Activated CD4-positive, alpha-beta T cell treated with anti-CD3 and anti-CD28 coated beads, Interleukin-2, amount 50 U/mL, for 24 hours (primary cell): Measurements from ENCODE around the gene NEDD4.
"Not testable (repeated sequence)": the region's sequence is repeated elsewhere in the genome, so short reads cannot be mapped to it uniquely, and the experiment has no call there.

Experiments used
- DNase-seq, 2 donors: peaks; one replicate each; pipeline ENCODE4 v3.0.0-alpha.2; 2020; ENCODE audit warnings: low read depth in 1 of 2, low spot score in 1 of 2

Gene NEDD4

DNA sequence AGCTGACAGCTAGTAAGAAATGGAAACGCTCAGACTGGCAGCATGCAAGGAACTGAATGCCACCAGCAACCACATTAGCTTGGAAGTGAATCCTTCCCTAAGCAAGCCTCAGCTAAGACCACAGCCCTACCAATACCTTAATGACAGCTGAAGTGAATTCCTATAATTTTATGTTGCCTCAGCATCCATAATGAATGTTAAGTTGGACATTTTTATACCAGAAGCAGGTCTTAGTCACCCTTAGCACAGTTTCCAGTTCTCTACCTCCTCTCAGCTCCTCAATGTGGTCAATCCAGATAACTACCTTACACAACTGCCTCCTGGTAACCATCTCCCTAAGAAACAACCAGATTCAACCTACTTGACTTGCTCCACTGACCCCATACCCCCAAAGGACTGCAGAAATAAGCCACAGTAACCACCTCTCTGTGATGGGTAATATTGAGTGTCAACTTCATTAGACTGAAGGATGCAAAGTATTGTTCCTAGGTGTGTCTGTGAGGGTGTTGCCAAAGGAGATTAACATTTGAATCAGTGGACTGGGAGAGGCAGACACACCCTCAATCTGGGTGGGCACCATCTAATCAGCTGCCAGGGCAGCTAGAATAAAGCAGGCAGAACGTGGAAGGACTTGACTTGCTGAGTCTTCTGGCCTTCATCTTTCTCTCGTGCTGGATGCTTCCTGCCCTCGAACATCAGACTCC lies 33.5 kb downstream of the NEDD4 start:
- no peak for DNase-seq

DNA sequence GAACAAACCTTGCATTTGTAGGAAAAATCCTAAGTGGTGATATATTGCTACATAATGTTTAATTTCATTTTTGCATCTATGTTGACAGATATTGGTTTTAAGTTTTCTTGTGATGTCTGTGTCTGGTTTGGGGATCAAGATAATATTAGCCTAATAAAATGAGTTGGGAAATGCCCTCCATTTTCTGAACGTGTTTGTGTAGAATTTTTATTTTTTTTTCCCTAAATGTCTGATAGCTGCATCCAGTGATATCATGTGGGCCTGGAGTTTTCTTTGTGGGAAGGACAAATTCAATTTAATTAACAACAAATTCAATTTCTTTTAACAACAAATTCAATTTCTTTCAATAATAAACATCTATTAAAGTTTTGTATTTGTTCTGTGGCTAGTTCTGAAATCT lies 35.1 kb downstream of the NEDD4 start:
- DNase-seq = no peak

DNA sequence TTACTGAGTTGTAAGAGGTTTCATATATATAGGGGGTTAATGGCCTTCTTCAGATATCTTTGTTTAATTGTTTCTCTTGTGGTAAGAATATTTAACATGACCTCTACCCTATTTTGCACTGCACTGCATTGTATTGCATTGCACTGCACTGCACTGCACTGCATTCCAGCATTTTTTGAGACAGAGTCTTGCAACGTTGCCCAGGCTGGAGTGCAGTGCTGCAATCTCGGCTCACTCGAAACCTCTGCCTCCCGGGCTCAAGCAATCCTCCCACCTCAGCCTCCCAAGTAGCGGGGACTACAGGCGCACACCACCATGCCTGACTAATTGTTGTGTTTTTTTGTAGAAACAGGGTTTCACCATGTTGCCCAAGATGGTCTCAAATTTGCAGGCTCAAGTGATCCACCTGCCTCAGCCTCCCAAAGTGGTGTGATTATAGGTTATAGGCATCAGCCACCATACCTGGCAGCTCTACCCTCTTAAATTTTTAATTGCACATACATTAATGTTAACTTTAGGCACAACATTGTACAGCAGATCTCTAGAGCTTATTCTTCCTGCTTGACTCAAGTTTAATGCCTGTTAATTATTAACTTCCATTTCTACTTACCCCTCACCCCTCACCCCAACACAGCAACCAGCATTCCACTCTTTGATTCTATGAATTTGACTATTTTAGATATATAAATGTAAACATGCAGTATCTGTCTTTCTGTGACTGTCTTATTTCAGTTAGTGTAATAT lies 38.4 kb downstream of the NEDD4 start:
- DNase-seq = no peak

DNA sequence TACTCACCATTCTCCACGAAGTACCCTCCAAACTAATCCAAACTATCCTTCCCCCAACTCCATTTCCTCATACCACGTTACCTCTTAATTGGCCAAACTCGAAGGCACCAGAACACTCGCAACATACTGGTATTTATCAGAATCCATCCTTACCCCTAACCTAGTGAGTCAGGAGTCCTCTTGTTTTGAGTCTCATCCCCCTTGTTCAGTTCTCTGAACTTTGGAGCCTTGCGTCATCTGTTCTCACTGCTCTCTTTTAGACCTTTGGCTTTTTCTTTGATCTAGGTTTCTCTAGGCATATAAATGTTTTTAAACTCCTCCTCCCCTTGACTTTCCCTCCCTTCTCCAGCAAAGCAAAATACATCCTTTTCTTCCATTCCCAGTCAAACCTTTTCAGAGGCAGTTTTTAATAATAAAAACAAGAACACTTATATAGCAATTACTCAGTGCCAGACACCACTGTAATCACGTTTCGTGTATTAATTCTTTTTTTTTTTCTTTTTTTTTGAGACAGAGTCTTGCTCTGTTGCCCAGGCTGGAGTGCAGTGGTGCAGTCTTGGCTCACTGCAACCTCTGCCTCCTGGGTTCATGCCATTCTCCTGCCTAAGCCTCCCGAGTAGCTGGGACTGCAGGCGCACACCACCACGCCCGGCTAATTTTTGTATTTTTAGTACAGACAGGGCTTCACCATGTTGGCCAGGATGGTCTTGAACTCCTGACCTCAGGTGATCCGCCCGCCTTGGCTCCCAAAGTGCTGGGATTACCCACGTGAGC lies 40.7 kb downstream of the NEDD4 start:
- not testable (repeated sequence) for DNase-seq

DNA sequence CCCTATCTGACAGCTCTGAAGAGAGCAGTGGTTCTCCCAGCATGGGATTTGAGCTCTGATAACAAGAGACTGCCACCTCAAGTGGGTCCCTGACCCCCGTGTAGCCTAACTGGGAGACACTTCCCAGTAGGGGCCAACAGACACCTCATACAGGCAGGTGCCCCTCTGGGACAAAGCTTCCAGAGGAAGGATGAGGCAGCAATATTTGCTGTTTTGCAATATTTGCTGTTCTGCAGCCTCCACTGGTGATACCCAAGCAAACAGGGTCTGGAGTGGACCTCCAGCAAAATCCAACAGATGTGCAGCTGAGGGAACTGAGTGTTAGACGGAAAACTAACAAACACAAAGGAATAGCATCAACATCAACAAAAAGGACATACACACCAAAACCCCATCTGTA lies 48.8 kb downstream of the NEDD4 start:
- DNase-seq = not testable (repeated sequence)

DNA sequence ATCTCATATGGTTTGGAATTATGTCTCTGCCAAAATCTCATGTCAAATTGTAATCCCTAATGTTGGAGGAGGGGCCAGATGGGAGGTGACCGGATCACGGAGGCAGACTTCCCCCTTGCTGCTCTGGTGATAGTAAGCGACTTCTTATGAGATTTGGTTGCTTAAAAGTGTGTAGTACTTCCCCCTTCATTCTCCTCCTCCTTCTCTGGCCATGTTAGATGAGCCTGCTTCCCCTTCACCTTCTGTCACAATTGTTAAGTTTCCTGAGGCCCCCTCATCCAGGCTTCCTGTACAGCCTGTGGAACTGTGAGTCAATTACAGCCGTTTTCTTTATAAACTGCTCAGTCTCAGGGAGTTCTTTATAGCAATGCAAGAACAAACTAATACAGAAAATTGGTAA lies 51.1 kb downstream of the NEDD4 start:
- DNase-seq = no peak

DNA sequence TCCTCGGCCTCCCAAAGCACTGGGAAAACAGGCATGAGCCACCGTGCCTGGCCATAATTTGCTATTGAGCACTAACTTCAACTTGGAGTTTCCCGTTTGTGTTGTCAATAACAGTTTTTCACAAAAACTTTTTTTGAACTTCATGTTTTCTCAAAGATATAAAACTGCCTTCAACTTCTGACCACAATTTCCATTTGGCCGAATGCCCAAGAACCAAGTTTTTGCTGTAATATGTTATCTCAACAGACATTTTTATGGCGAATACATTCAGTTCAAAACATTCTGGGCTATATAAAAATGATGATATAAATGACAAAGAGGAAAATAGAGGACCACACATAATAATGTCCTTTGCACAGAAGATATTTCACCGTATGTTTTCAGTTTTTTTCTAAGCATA lies 56.4 kb downstream of the NEDD4 start:
- no peak for DNase-seq

DNA sequence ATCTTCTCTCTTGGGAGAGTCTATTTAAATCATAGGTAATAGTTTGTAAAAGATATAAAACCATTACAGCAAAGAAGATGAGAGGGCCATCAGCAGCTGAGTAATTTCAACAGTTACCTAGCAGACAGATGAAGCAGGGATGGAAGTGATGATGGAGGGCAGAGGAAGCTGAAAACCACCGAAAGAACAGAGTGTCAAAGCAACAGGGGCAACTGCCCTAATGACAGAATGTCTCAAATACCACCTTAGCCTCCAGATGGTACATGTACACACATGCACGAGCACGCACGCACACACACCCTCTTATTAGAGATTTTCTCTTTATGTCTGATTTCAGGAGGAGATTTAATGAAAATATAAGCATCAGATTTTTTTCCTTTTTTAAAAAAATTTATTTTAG lies 64.5 kb downstream of the NEDD4 start:
- DNase-seq = no peak

DNA sequence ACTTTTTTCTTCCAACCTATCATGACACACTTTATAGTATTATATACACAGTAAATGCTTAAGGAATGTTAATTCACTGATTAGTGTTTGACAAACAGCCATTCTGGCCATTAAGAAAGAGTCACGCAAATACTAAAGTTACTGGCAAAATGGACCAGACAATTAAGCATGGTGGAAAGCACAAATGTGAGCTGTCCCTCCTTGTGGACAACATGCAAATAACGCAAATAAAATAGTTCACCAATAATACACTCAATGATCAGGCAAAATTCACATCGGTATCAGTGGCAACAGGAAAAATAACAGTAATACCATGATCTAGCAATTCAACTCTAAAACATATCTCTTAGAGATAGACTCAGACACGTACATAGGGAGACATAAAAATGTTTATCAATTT lies 71.7 kb downstream of the NEDD4 start:
- DNase-seq = no peak

DNA sequence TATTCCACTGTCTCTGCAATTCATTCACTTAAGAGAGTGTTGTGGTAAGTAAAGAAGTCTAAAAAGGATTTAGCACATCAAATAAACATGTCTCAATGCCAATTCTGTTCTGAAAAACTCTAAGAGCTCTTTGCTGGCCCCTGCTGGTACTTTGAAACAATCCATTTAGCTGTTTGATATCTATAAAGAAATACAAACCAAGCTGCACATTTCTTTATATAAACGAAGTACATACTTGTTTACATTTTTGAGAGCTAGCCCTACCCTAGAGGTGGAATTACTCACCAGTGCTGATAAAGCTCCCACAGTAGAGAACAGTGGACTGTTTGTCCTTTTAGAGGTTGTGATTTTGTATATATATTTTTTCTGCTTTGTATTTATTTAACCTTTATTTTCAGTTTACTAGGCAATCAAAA lies 75.5 kb downstream of the NEDD4 start:
- DNase-seq = no peak

DNA sequence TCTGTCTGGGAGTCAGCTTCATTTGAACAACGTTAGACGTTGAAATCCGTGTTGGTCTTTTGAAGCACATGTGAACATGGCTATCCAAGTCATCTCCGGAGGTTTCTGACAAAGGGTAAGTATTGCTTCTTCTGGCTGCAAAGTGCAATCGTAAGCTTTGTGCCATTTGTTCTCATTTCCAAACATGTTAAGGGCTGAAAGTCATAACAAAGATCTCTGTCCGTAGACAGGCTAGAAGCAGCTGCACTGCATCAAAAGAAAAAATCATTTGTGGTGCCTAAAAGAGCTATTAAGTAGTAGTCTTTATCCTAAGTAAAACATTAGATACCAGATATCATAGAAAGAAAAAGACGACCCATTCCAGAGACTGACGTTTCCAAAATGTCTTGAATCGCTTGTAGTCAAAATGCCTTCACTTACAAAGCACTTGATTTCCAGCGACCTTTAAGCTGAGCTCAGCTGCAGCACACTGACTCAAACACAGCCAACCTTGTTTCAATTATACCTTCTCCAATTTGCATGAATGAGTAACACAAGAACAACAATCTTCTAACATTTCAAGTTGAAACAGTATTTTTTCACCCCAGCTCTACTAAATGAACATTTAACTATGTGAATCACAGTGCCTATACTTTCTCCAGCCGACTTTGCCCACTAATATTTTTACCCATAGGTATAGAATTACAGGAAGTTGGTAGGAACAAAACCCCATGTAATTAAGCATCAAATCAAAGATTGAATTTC lies 76.6 kb downstream of the NEDD4 start:
- no peak for DNase-seq

DNA sequence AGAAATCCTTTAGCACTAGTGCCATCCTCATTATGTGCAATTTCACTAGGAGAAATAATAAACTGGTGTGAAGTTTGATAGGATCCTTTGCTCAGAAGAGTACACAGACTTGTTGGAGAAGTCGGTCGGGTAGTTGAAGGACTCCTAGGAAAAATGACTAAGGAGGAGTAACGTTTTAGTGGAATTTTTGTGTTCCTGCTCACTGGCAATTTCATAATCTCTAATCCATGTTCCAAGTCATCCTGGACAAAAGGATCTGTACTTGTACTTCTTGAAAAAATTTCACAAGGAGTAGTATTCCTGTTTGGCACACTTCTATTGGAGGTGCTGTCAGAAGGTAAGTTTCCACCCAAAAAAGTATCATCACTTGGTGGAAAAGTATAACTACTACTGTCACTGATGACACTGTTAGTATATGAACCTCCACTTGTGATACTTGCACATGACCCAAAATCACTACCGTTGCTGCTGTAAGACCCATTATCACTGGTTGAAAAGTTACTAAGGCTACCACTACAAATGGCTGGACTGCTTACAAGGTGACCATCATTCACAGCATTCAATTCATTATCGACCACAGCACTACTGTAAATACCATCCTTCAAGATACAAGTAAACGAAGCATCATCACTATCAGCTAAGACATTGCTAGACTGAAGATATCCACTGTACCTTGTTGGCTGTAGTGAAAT lies 77.4 kb downstream of the NEDD4 start:
- DNase-seq = no peak

DNA sequence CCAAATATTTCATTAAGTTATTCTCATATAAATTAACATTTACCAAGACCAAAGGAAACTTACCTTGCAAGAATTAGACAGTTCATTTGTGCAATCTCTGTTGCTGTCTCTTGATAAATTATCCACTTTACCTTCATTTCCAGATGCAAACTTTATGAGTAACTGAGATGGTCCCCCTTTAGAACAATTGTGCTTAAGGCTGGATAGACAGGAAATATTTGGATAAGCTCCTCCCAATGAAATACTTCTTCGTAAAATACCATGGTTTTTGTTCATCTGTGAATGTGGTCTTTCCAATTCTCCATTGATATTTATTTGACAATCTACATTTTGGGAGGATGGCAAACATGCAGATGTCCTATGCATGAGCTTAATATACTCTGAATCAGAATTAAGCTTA lies 78.2 kb downstream of the NEDD4 start:
- no peak for DNase-seq

DNA sequence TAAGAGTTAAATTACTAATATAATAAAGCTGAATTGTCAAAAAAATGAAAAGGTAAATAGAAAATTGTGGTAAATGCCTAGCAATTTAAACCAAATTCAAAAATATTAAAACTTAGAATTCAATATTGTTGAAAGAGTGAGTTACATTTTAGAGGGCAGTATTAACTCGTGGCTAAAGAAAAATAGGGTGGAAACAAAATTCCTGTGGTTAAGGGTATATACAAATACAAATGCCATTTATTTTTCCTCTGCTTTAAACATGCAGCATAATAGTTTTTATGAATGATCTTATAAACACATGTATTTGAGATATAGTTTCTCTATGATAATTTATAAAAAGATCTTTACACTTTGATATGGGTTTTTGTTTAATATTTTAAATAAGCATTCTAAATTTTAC lies 79.0 kb downstream of the NEDD4 start:
- DNase-seq = no peak

DNA sequence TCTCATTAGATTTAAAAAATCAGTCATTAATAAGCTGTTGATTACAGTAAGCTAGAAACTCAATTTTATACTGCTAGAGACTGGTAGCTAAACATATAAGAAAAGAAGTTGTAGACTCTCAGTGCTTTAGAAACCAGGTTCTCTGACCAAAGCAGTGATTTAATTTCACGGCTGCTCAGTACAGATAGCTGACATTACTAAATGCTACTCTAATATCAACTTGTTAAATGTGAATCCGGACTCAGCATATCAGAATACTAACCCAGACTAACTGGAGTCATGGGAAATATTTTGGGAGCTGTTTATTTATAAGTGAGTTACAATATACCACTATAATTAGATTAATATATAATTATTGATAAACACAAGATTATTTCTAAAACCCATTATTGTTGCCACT lies 80.4 kb downstream of the NEDD4 start:
- DNase-seq = no peak

DNA sequence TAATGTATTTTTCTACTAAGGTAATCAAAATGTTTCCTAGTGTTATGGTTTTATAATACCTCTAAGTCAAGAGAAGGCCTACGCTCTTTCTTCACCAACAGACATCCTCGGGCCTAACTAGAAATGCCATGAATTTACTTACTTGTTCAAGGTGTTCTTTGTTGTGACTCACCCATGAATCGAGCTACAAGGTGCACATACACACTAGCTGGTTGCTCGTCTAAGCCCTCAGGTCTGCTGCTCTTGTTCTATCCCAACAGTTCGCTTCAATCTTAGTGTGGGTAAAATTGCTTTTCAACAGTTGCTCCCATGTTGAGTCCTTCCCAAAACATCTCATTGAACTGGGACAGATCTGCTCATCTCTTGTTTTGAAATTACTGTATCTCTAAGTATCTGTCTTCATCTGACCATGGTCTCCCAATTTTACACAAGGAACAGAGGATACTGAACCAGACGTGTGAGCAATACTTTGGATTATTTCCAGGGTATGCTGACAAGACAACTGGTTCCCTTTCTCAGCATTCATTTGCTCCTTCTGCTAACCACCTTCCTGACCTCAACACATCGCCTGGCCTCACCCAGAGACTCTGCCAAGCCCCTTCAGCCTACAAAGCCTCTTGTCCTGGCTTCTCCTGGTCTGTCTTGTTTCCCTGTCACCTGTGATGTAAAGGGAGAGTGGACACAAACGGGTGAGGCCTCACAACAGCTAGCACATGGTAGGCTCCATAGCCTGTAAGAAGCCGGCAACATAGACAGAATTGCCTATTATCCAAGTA lies 84.2 kb downstream of the NEDD4 start:
- no peak for DNase-seq

DNA sequence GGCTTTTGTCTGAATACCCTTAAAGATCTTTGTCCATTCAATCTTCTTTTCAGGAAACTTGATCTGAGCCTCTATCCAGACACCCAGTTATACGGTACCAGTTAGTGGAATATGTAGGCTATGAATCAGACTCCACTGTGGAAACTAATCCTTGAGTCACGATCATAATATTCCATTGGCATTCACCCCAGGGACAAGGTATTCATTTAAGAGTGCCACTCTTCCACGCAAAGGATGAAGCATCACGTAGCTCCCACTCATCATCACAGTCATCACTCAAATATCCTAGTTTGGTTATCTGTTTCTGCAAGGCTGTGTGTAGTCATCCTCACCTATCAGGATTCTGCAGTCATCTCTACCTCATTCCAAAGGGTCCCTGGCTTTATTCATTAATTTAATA lies 85.6 kb downstream of the NEDD4 start:
- DNase-seq = no peak

DNA sequence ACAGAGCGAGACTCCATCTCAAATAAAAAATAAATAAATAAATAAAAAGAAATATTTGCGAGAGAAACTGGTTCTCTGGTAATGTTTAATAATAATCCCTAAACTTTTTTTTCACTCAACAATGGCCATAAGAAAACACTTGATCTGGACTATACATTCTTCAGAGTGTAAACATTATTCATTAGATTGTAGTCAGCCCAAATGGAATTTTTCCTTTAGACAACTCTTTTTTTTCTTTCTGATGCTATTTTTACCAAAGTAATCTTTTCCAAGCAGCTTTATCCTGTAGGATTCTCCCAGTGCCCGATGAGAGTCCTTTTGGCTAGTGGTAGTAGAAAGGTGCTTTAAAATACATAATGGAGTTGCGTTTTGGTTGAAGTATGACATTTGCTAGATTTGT lies 90.4 kb downstream of the NEDD4 start:
- no peak for DNase-seq

DNA sequence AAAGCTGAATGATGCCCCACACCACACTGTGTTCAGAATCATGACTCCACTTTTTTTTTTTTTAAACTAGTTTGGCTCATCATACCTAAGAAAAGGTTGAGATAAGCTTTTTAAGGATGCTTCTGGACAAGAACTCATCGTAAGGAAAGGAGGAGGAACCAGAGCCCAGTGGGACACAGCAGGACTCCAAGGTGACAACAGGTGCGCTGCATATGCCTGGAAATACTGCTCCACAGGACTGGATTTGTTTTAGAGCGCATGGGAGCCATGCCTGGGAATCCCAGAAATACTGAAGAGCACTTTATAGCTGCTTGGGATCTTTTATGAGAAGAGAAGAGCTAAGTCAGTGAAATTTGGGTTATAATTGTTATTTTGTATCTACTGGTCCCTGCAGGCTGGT lies 93.4 kb downstream of the NEDD4 start:
- DNase-seq = no peak

DNA sequence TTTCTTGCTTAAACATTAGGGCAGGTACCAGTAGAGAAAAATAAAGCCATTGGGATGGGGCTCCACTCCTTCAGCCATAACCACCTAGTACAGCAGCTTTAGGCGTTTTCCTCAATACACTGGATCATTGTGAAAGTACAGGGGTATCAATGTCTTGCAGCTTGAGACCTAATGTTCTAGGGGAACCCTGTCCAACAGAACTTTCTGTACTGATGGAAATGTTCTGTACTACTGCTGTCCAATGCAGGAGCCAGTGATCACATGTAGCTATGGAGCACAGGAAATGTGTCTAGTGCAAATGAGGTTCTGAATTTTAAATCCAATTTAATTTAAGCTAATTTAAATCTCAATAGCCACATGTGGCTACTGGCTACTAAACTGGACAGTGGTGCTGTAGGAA lies 93.9 kb downstream of the NEDD4 start:
- DNase-seq = no peak
